ENCODE results near the gene RNF146.

- TF ChIP-seq CTCF (IDR thresholded peaks at IDR 0.05) (no peak), REST (IDR thresholded peaks at IDR 0.05; ENCODE audit: insufficient read depth in 1 of 2, low read depth in 2 of 2, low read length in 1 of 2) (no peak)
Measured at GRCh38 chr6:127222418-127222817, 44.2 kb upstream of the RNF146 start.
